Measurements from ENCODE around the gene BRAT1. TPM values are rescaled to one million over a fixed set of nuclear protein-coding genes. Genes with fewer than 3 reads are reported as not detected.

The BRAT1 gene
- total RNA-seq, 1 donor from 2014 or later, result 66.0 TPM

DNA sequence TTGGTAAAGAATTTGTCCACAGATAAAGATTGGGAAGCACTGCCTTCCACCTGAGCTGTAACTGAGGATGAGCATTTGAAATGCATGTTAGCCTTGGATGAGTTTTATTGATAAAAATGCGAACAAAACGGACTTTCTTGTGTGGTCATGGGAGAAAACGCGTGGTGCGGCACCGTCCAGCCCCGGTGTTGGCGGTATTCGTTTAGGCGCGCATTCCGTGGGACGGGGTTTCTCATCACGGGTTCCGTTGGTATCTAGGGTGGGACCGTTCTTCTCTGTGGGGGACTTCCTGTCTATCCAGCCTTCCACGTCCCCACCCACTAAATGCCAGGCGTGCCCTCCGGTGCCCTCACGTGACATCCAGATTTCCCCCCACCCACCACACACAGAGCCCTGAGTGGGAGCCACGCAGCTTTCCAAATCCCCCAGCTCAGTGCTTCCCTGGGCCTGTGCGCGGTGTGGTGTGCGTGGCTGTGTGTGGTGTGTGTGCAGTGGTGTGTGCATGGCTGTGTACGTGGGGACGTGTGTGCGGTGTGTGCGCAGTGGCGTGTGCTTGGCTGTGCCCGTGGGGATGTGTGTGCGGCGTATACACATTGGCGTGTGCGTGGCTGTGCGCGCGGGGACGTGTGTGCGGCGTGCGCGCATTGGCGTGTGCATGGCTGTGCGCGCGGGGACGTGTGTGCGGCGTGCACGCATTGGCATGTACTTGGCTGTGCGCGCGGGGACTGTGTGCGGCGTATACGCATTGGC, 21.6 kb upstream of the BRAT1 start:
- no peaks in the 10 kb centered on the region for H3K4me1 ChIP-seq
- H3K4me3 ChIP-seq, result no peak overlapping the region
- H3K27ac ChIP-seq, result no peak overlapping the region
- H3K27me3 ChIP-seq, result no peaks in the 10 kb centered on the region
- TF ChIP-seq POLR2A (IDR thresholded peaks at IDR 0.05) (no peak), POLR2AphosphoS5 (IDR thresholded peaks at IDR 0.05; ENCODE audit: insufficient read depth in 1 of 2, low read depth in 1 of 2) (no peak)
- TF ChIP-seq, protein P1, sequence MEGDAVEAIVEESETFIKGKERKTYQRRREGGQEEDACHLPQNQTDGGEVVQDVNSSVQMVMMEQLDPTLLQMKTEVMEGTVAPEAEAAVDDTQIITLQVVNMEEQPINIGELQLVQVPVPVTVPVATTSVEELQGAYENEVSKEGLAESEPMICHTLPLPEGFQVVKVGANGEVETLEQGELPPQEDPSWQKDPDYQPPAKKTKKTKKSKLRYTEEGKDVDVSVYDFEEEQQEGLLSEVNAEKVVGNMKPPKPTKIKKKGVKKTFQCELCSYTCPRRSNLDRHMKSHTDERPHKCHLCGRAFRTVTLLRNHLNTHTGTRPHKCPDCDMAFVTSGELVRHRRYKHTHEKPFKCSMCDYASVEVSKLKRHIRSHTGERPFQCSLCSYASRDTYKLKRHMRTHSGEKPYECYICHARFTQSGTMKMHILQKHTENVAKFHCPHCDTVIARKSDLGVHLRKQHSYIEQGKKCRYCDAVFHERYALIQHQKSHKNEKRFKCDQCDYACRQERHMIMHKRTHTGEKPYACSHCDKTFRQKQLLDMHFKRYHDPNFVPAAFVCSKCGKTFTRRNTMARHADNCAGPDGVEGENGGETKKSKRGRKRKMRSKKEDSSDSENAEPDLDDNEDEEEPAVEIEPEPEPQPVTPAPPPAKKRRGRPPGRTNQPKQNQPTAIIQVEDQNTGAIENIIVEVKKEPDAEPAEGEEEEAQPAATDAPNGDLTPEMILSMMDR (IDR thresholded peaks at IDR 0.05), result no peak
- intact Hi-C loops (cut with DNase I), result loop anchor here (10.0 kb wide), 1 partner anchor 108 kb away; the partner anchor contains the start of gene AMZ1
- H3K36me3 ChIP-seq, result peaks cover 0 to 15% of the 10 kb centered on the region in 2 donors
- no peak for DNase-seq (ENCODE audit: extremely low spot score in 2 of 2)
- H3K9me3 ChIP-seq, result no peaks in the 10 kb centered on the region

DNA sequence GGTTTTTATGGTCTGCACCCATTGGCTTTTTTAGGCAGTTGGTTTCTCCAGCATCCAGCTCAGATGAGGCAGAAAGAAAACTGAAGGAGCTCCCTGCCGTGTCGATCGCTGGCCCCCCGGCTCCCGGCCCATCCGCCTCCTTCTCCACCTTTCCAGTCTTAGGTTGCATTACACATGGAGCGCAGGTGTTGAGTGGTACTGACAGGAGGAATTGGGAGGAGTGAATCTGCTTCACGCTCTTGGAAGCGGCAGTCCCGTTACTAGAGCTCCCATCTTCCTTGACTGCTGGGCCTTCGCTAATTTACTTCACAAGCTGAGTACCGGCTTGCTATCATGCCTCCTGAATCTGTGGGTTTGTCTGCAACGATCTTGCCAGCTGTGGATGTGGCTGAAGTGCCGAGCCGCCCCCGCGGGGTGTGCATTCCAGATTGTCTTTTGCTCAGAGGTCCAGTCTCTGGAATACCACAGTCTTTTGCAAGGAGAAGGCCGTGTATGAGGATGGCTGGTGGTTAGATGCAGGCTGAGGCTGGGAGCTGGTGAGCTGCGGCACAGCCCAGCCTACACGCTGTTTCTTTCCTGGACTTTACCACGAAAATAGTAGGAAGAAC, 20.5 kb upstream of the BRAT1 start:
- no peak for DNase-seq (ENCODE audit: extremely low spot score in 2 of 2)
- H3K27me3 ChIP-seq, result no peaks in the 10 kb centered on the region
- no peak for TF ChIP-seq POLR2A (IDR thresholded peaks at IDR 0.05)
- H3K9me3 ChIP-seq, result no peaks in the 10 kb centered on the region
- no peaks in the 10 kb centered on the region for H3K4me1 ChIP-seq
- H3K4me3 ChIP-seq, result no peak overlapping the region
- intact Hi-C loops (cut with DNase I), result loop anchor here (10.0 kb wide), 1 partner anchor 109 kb away; the partner anchor contains the start of gene AMZ1
- H3K36me3 ChIP-seq, result peaks cover 0 to 15% of the 10 kb centered on the region in 2 donors
- no peak overlapping the region for H3K27ac ChIP-seq

DNA sequence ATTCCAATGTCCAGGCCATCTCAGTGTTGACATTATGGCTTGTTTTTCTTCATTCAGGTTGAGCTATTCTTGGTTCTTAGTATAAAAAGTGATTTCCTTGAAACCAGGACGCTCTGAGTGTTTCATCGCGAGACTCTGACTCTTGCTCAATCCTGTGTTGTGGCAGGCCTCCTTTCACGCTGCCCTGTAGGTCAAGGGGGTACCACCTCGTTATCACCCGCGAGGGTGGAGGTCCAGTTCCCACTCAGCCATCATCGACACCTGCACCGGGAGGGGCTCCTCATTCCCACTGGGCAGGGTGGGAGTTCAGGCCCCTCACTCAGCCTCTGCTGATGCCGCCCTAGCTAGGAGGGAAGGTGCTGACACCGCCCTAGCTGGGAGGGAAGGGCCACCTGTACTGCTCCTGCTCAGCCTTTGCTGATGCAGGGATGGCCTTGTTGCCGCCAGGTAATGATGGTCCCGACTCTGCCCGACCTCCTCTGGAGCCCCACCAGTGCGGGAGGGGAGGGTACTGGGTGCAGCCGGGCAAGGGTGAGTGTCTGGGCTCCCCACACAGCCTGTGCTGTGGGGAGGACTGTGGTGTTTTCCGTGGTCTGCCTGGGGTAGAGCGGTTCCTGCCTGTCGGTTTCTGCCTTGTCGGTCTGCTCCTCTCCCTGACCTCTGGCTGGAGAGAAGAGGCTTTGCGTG, 19.9 kb upstream of the BRAT1 start:
- Histone ChIP-seq H3K4me1 (no peaks in the 10 kb centered on the region), H3K4me3 (no peak overlapping the region), H3K36me3 (peaks cover 0 to 15% of the 10 kb centered on the region in 2 donors), H3K27ac (no peak overlapping the region), H3K27me3 (no peaks in the 10 kb centered on the region), H3K9me3 (no peaks in the 10 kb centered on the region)
- intact Hi-C loops (cut with DNase I), result loop anchor here (10.0 kb wide), 1 partner anchor 110 kb away; the partner anchor contains the start of gene AMZ1
- no peak for DNase-seq (ENCODE audit: extremely low spot score in 2 of 2)
- TF ChIP-seq POLR2A (IDR thresholded peaks at IDR 0.05) (no peak), POLR2AphosphoS5 (IDR thresholded peaks at IDR 0.05; ENCODE audit: insufficient read depth in 1 of 2, low read depth in 1 of 2) (no peak)
- TF ChIP-seq, protein P1 (IDR thresholded peaks at IDR 0.05), result no peak

DNA sequence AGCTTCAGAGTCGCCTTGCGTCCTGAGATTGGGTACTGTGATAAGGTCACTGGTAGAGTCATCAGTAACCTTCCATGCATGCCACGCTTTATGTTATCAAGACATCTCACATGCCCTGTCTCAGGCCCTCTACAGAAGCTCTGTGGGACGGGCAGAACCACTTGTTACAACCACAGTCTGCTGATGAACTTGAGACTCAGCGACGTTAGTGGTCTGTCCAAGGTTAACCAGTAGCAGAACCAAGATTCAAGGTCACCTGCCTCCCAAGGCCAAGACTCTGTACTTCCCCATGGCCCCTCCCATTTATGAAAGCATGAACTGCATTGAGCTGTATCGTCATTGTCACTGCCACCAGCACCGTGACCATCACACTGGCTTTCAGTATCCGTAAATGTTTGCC, 18.4 kb upstream of the BRAT1 start:
- peaks cover 0 to 15% of the 10 kb centered on the region in 2 donors for H3K36me3 ChIP-seq
- TF ChIP-seq POLR2AphosphoS5 (IDR thresholded peaks at IDR 0.05; ENCODE audit: insufficient read depth in 1 of 2, low read depth in 1 of 2) (no peak), POLR2A (IDR thresholded peaks at IDR 0.05) (no peak)
- TF ChIP-seq, protein P1 (IDR thresholded peaks at IDR 0.05), result no peak

DNA sequence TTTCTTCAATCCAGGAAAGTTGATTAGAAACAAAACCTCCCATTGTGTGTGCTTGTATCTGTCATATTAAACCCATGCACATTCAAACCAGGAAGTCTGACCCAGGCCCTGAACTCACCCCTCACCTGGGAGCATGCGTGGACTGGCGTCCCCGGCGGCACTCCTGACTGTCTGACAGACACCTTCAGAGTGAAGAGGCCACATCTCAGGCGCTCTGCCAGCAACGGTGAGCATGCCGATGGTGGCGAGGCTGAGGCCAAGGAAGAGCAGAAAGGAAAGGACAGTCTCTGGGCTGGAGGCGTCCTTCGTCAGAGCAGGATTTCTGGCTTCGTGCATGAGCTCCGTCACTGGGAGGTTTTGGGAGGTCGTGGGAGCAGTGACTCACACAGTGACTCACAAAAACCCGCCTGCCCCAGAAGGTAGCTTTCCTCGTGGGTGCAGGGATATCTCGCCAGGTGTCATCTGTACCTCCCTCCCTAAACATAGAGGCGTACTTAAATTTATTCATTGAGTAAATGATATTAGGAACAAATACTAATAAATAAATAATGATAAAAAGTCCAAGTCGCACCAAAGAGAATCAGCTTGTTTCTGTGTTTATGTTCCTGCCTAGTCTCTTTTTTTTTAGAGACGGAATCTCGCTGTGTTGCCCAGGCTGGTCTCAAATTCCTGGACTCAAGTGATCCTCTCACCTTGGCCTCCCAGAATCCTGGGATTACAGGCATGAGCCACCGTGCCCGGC, 16.9 kb upstream of the BRAT1 start:
- Histone ChIP-seq H3K9me3 (no peaks in the 10 kb centered on the region), H3K36me3 (peaks cover 0 to 10% of the 10 kb centered on the region in 2 donors), H3K4me3 (no peak overlapping the region), H3K27ac (no peak overlapping the region), H3K27me3 (no peaks in the 10 kb centered on the region), H3K4me1 (peaks cover 4% of the 10 kb centered on the region)
- intact Hi-C loops (cut with DNase I), result loop anchor here (10.0 kb wide), 1 partner anchor 113 kb away; the partner anchor contains the start of gene AMZ1
- TF ChIP-seq POLR2A (IDR thresholded peaks at IDR 0.05) (no peak), POLR2AphosphoS5 (IDR thresholded peaks at IDR 0.05; ENCODE audit: insufficient read depth in 1 of 2, low read depth in 1 of 2) (no peak)
- TF ChIP-seq, protein P1 (IDR thresholded peaks at IDR 0.05), result no peak
- DNase-seq (ENCODE audit: extremely low spot score in 2 of 2), result no peak

More for the DNA sequence above, 18.4 kb upstream of the BRAT1 start:
- H3K9me3 ChIP-seq, result no peaks in the 10 kb centered on the region
- no peaks in the 10 kb centered on the region for H3K27me3 ChIP-seq
- no peak overlapping the region for H3K4me3 ChIP-seq
- intact Hi-C loops (cut with DNase I), result loop anchor here (10.0 kb wide), 1 partner anchor 111 kb away; the partner anchor contains the start of gene AMZ1
- no peak overlapping the region for H3K27ac ChIP-seq
- no peak for DNase-seq (ENCODE audit: extremely low spot score in 2 of 2)
- H3K4me1 ChIP-seq, result no peaks in the 10 kb centered on the region

Measured in vagina (tissue), 2 donors.